Gastroesophageal sphincter (tissue), 4 donors: ENCODE measurements around the gene WDR27. TPM values are rescaled to one million over a fixed set of nuclear protein-coding genes. Genes with fewer than 3 reads are reported as not detected.

Experiments
- ATAC-seq: fragments of 150-250 bp; one replicate; pipeline ENCODE4 v1.9.1; 2016; ENCODE audit warnings: mild to moderate bottlenecking, moderate library complexity
- H3K27ac ChIP-seq, 4 donors: fragments of 200-600 bp; sonication (generic) in 3 of 4; 1 replicate in 3 of 4; 2 replicates in 1 of 4; pipeline ENCODE4 v1.5.1; 2016 to 2019
- H3K27me3 ChIP-seq: fragments of 200-600 bp; sonication (generic); one replicate; pipeline ENCODE4 v1.5.1; 2019
- H3K36me3 ChIP-seq, 2 donors: fragments of 200-600 bp; sonication (generic); one replicate each; pipeline ENCODE4 v1.5.1; 2019; ENCODE audit warnings: control low read depth in 1 of 2
- H3K4me1 ChIP-seq, 3 donors: fragments of 200-600 bp; sonication (generic); 1 replicate in 2 of 3; 2 replicates in 1 of 3; pipeline ENCODE4 v1.5.1; 2016 to 2019; ENCODE audit warnings: control low read depth in 2 of 3
- H3K4me3 ChIP-seq, 2 donors: fragments of 200-600 bp; sonication (generic); one replicate each; pipeline ENCODE4 v1.5.1; 2019; ENCODE audit warnings: mild to moderate bottlenecking in 1 of 2, moderate library complexity in 1 of 2
- H3K9me3 ChIP-seq, 3 donors: fragments of 200-600 bp; sonication (generic); one replicate each; pipeline ENCODE4 v1.5.1; 2017 to 2019; ENCODE audit warnings: control low read depth in 2 of 3
- CTCF ChIP-seq, 4 experiments: fragments of 200-600 bp in 2 of 4; fragments of 450-650 bp in 2 of 4; sonication (generic) in 1 of 4; IDR thresholded peaks; one replicate each; pipeline ENCODE4 v1.5.1; 2017 to 2019; ENCODE audit warnings: antibody characterized with exemption in 4 of 4, mild to moderate bottlenecking in 2 of 4, moderate library complexity in 2 of 4
- EP300 ChIP-seq: sonication (generic); formaldehyde crosslinking; IDR thresholded peaks from one replicate; pipeline ENCODE4 v1.6.1; 2017; ENCODE audit warnings: antibody characterized with exemption, mild to moderate bottlenecking
- POLR2A ChIP-seq, 2 donors: fragments of 450-650 bp; IDR thresholded peaks; one replicate each; pipeline ENCODE4 v1.6.1; 2017; ENCODE audit warnings: antibody characterized with exemption in 2 of 2, mild to moderate bottlenecking in 2 of 2, moderate library complexity in 1 of 2
- POLR2AphosphoS5 ChIP-seq: sonication (generic); formaldehyde crosslinking; IDR thresholded peaks from one replicate; pipeline ENCODE4 v1.6.1; 2017; ENCODE audit warnings: antibody characterized with exemption
- WGBS, 2 donors: methylation state at CpG; one replicate each; pipeline ENCODE4 v1.1.5; 2018; ENCODE audit warnings: low coverage in 1 of 2; 5-methylcytosine and 5-hydroxymethylcytosine counted together
- total RNA-seq, 4 donors: library from RNA; depleted of rRNA; stranded (reverse); fragments of >200 nt; gene quantifications; one replicate each; pipeline ENCODE4 v1.1.0, GENCODE V29; 2016

The WDR27 gene
- total RNA-seq, 4 donors from 2014 or later: 10.0 to 35.0 (median 20.7) TPM

GRCh38 chr6:169591616-169592015 lies 110.2 kb downstream of the WDR27 start:
- 80 to 100% methylated on average over 1 to 4 of the region's 4 CpGs for WGBS, 2 donors
- TF ChIP-seq POLR2AphosphoS5: no peak
- TF ChIP-seq CTCF (IDR thresholded peaks at IDR 0.05): no peak
- TF ChIP-seq EP300: no peak
- TF ChIP-seq POLR2A (IDR thresholded peaks at IDR 0.05): no peak
- H3K36me3 ChIP-seq: no peaks in the 10 kb centered on the region
- H3K9me3 ChIP-seq: no peaks in the 10 kb centered on the region
- H3K4me3 ChIP-seq: no peak overlapping the region
- H3K4me1 ChIP-seq: peaks cover 0 to 24% (median 6%) of the 10 kb centered on the region in 3 donors
- no peak for ATAC-seq
- H3K27me3 ChIP-seq: no peaks in the 10 kb centered on the region
- H3K27ac ChIP-seq: no peak overlapping the region

- WGBS, 2 donors: 85 to 91% methylated on average over 8 to 10 of the region's 10 CpGs
- peaks cover 0 to 24% (median 6%) of the 10 kb centered on the region in 3 donors for H3K4me1 ChIP-seq
- no peaks in the 10 kb centered on the region for H3K27me3 ChIP-seq
- TF ChIP-seq POLR2AphosphoS5: no peak
- TF ChIP-seq EP300: no peak
- no peak for TF ChIP-seq CTCF (IDR thresholded peaks at IDR 0.05)
- no peak for TF ChIP-seq POLR2A (IDR thresholded peaks at IDR 0.05)
- H3K27ac ChIP-seq: peak overlapping the region in 3 of 4 donors; percentile 6 to 66 (median 14)
- ATAC-seq: no peak
- no peak overlapping the region for H3K4me3 ChIP-seq
- no peaks in the 10 kb centered on the region for H3K36me3 ChIP-seq
- no peaks in the 10 kb centered on the region for H3K9me3 ChIP-seq
Observed at GRCh38 chr6:169590376-169590939, 111.4 kb downstream of the WDR27 start.

- no peak for ATAC-seq
- Histone ChIP-seq H3K9me3 (no peaks in the 10 kb centered on the region), H3K27me3 (no peaks in the 10 kb centered on the region)
Observed at GRCh38 chr6:169589699-169590257, 112.1 kb downstream of the WDR27 start.

GRCh38 chr6:169589293-169589692 lies 112.5 kb downstream of the WDR27 start:
- TF ChIP-seq EP300: no peak
- TF ChIP-seq POLR2A (IDR thresholded peaks at IDR 0.05): no peak
- no peak for TF ChIP-seq CTCF (IDR thresholded peaks at IDR 0.05)
- TF ChIP-seq POLR2AphosphoS5: no peak
- Histone ChIP-seq H3K27me3 (no peaks in the 10 kb centered on the region), H3K9me3 (no peaks in the 10 kb centered on the region), H3K4me1 (peaks cover 0 to 24% (median 6%) of the 10 kb centered on the region in 3 donors), H3K27ac (peak overlapping the region in 2 of 4 donors; percentile 27 to 66), H3K36me3 (no peaks in the 10 kb centered on the region), H3K4me3 (no peak overlapping the region)
- whole genome bisulfite sequencing, 2 donors: 63 to 76% methylated on average over 3 of the region's 3 CpGs
- no peak for ATAC-seq

More at GRCh38 chr6:169589699-169590257, 112.1 kb downstream of the WDR27 start:
- Histone ChIP-seq H3K27ac (peak overlapping the region in 2 of 4 donors; percentile 27 to 66), H3K4me3 (no peak overlapping the region), H3K4me1 (peaks cover 0 to 24% (median 6%) of the 10 kb centered on the region in 3 donors), H3K36me3 (no peaks in the 10 kb centered on the region)
- no peak for TF ChIP-seq POLR2AphosphoS5
- TF ChIP-seq POLR2A (IDR thresholded peaks at IDR 0.05): no peak
- TF ChIP-seq EP300: no peak
- no peak for TF ChIP-seq CTCF (IDR thresholded peaks at IDR 0.05)
- 54 to 57% methylated on average over 6 of the region's 6 CpGs for WGBS, 2 donors

GRCh38 chr6:169587975-169588374 lies 113.9 kb downstream of the WDR27 start:
- WGBS, 2 donors: 88% methylated on average over 5 of the region's 5 CpGs
- H3K36me3 ChIP-seq: no peaks in the 10 kb centered on the region
- no peak overlapping the region for H3K4me3 ChIP-seq
- no peak for ATAC-seq
- no peaks in the 10 kb centered on the region for H3K9me3 ChIP-seq
- TF ChIP-seq POLR2A (IDR thresholded peaks at IDR 0.05) (no peak), CTCF (IDR thresholded peaks at IDR 0.05) (no peak), POLR2AphosphoS5 (no peak), EP300 (no peak)
- H3K27ac ChIP-seq: no peak overlapping the region
- peaks cover 0 to 24% (median 6%) of the 10 kb centered on the region in 3 donors for H3K4me1 ChIP-seq
- no peaks in the 10 kb centered on the region for H3K27me3 ChIP-seq
